ENCODE data around the gene ZCCHC10.
A peak's percentile ranks its signal among the peaks of the same experiment; 100 is the strongest.
"Not testable (repeated sequence)": the region's sequence is repeated elsewhere in the genome, so short reads cannot be mapped to it uniquely, and the experiment has no call there.

The ZCCHC10 gene

DNA sequence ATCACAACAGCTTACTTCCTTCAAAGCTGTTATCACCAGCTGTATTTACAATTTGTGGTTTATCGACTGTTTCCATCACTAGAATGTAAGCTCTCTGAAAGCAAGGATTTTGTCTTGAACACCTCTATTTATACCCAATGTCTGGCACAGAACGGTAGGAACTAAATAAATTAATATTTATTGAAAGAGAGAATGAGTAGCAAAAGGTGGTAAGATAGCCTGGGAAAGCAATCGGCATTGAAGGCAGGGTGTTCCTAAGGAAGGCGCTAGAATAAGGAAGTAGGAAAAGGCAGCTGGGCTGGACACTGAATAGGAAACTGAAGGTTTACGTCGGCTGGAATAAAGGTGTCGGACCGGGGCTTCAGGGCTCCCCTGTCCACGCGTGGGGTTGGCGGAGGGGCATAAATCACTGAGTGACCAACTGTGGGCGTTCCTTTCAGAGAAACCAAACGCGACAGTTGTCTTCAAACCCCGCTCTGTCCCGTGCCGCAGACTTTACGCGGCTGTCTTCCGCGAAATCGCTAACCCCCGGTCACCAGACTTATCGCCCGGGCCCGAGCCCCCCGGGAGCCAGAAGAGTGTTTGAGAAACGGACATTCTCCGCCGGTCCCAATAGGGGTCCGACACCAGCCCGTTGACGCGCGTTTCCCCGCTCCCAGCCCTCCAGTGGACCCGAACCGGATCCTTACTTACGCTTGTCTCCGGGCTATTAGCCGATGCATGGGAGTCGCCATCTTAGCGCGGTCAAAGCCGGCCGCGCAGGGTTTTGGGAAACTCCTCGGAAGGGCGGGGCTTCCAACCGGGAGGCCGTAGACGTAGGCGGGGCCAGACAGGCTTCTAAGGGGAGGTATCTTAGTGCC lies at the start of gene ZCCHC10:
ZCCHC10 (minus strand) TSS at position 746 of the 860 bp plus-strand sequence; CDS start at position 734, 12 bp downstream.
- peak; percentile 80 for DNase-seq

- no peak for DNase-seq
Measured at GRCh38 chr5:133075572-133076536, 49.5 kb upstream of the ZCCHC10 start.

GRCh38 chr5:133072021-133072420 lies 45.7 kb upstream of the ZCCHC10 start:
- DNase-seq: no peak

- no peak for DNase-seq
Measured at GRCh38 chr5:133066045-133066444, 39.7 kb upstream of the ZCCHC10 start.

GRCh38 chr5:133065471-133065870 lies 39.1 kb upstream of the ZCCHC10 start:
- DNase-seq: no peak

GRCh38 chr5:133063965-133064364 lies 37.6 kb upstream of the ZCCHC10 start:
- DNase-seq: no peak

- no peak for DNase-seq
Measured at GRCh38 chr5:133062276-133062675, 35.9 kb upstream of the ZCCHC10 start.

DNA sequence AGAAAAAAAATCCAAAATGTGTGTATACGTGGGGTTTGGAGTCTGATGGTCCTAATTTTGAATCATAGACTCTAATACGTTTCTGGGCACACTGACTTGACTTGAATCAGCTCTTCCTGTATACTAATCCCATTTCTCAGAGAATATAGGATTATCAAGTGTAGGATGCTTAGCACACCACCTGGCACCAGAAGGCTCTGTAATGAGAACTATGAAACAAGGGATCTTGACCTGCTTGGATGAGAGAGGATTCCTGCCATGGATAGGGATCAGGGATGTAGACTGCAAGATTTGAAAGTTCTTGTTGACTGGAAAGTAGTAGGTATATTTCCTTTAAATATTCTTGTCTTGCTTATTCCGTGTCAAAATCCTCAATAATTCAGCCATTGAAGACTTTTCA lies 33.3 kb upstream of the ZCCHC10 start:
- DNase-seq: no peak

GRCh38 chr5:133056891-133057290 lies 30.5 kb upstream of the ZCCHC10 start:
- no peak for DNase-seq

DNA sequence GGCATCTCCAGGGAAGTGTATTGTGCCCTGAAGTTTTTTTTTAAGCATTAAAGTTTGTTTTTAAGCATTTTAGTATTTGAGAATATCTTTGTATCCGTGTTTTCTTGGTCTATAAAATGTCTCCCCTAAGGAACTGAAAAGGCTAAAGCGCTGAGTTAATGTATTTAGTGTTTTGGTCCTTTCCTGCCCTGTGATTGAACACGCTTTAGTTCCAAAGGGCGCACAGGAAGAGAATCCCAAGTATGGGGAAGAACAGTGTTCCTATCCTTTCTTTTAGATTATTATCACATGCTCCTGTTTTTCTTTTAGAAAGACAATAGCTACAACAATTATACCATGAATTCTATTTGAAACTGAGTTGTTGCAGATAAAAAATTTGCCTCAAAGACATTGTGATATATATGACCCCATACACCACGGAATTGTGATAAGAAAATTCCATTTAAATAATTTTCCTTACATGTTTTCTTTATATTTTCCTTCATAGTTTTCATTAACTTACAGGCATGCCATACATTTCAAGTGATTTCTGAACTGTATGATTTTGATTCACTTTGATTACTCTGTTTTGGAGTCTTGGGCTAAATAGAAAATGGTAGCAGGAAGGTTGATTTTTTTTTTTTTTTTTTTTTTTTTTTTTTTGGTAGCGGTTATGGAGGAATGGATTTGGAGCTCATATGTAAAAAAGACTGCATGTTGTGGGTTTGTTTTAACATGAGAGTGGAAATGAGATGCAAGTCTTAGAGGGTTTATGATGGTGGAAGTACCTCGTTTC lies 28.5 kb upstream of the ZCCHC10 start:
- DNase-seq: no peak

DNA sequence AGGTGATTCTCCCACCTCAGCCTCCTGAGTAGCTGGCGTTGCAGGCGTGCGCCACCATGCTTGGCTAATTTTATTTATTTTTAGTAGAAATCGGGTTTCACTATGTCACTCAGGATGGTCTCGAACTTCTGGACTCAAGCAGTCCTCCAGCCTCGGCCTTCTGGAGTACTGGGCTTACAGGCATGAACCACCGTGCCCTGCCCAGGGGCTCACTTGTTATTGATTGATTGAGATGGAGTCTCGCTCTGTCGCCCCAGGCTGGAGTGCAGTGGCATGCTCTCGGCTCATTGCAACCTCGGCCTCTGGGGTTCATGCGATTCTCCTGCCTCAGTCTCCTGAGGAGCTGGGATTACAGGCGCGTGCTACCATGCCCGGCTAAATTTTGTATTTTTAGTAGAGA lies 27.1 kb upstream of the ZCCHC10 start:
- no peak for DNase-seq

DNA sequence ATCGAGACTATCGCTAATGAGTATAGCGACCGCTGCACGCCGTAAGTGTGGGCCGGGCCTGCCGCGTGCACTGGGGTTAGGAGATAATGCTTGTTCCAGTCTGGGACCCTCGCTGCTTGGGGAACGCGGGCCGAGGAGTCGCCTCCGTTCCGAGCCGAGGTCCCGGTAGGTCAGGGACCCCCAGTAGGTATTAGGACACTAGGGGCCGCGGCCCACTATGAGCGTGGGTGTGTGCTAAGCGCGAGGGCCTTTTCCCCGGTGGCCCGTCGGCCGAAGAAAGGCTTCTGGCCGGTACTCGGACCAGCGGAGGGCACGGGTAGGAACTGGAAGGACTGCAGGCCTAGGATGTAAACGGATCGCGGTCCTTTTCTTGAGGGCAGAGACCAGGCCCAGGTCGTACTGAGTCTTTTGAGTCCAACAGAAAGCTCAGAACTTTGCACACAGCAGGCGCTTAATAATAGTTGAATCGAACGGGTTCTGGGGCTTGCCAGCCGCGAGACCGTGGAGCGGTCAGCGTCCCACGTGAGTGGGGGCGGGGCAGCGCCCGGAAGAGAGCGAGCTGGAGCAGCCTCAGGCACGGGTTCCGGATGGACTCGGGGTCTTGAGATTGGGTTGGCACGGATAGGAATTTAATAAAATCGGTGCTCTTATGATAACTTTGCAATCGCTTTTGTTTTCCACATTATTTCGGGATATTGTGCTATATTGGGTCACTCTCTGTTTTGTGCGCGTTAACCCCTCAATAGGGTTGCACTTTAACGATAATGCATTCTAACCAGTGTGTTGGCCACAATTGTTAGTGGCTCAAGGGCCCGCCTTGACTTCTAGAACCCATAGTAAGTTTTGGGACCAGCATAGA lies 26.2 kb upstream of the ZCCHC10 start:
- DNase-seq: no peak

GRCh38 chr5:133051542-133052316 lies 25.4 kb upstream of the ZCCHC10 start, which contains the start of gene HSPA4:
TSS of gene HSPA4 (plus strand) at chr5:133052013. CDS start at chr5:133052251, 238 bp downstream.
- peak; percentile 88 for DNase-seq

GRCh38 chr5:133051061-133051541 lies 24.8 kb upstream of the ZCCHC10 start:
- no peak for DNase-seq

DNA sequence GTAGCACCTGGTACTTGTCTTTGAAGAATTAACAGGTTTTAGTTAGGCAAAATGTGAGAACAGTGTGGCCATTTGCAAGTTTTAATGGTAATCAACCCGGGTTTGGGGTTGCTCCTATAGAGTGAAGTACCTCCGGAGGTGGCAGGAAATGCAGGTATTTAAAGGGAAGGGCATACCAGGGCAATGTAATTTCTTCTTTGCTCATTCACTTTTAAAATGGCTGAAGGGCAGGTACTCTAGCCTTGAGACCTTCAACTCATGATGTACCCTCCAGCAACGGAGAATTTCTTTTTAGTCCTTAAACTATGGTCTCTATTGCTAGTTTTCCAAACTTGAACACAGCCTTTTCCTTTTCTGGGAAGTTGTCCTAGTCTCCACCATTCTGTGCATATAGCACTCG lies 24.2 kb upstream of the ZCCHC10 start:
- no peak for DNase-seq

- no peak for DNase-seq
Measured at GRCh38 chr5:133049726-133050048, 23.3 kb upstream of the ZCCHC10 start.

GRCh38 chr5:133048993-133049725 lies 22.8 kb upstream of the ZCCHC10 start:
- DNase-seq: no peak

DNA sequence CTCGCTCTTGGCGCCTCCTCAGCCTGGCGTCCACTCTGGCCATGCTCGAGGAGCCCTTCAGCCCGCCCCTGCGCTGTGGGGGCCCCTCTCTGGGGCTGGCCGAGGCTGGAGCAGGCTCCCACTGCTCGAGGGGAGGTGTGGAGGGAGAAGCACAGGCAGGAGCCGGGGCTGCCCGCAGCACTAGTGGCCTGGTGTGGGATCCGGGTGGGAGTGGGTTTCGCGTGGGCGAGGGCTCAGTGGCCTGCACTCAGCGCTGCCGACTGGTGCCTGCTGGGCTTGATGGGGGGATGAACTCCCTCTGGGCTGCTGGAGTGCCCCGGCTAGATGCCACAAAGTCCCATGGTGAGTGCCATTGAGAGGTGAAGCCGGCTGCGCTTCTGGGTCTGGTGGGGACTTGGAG lies 21.1 kb upstream of the ZCCHC10 start:
- no peak for DNase-seq

DNA sequence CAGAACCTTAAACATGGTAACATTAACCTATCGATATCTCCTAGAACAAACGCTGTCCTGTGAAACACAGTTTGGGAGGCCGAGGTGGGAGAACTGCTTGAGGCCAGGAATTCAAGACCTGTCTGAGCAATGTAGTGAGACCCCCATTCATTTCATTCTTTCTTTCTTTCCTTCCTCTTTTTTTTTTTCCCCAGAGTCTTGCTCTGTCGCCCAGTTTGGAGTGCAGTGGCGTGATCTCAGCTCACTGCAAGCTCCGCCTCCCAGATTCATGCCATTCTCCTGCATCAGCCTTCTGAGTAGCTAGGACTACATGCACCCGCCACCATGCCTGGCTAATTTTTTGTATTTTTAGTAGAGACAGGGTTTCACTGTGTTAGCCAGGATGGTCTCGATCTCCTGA lies 20.2 kb upstream of the ZCCHC10 start:
- not testable (repeated sequence) for DNase-seq

GRCh38 chr5:133041910-133042309 lies 15.6 kb upstream of the ZCCHC10 start:
- DNase-seq: no peak

Data from NCI-H510A (cell line).